Breast epithelium (tissue), 3 donors: ENCODE results near the gene ADAM22.

ENCODE experiments used
- POLR2AphosphoS5 ChIP-seq, 3 donors: sonication (generic); formaldehyde crosslinking; IDR thresholded peaks; one replicate each; pipeline ENCODE4 v1.6.1; 2017; ENCODE audit warnings: antibody characterized with exemption in 3 of 3
- TF ChIP-seq, protein P1 (sequence below), 3 donors: fragments of 450-650 bp; IDR thresholded peaks; one replicate each; pipeline ENCODE4 v1.5.1; 2016 to 2017; ENCODE audit warnings: antibody characterized with exemption in 3 of 3, mild to moderate bottlenecking in 3 of 3, moderate library complexity in 3 of 3

DNA sequence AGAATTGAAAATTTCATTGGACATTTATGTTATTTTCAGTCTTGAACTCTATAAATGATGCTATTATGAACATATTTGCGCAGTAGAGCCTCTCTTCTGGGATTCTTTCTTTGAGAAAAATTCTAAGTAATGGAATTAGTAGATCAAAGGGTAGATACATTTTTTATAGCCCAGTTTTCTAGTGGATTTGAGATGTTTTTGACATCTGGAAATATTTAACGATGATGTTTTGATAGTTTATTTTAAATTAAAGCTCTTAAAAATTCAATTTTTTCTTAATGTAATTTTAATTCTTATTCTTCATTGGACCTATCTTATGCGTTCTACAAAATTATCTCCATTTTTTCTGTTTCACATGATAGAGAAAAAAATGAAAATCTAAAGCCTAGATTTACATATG is 103.0 kb downstream of the ADAM22 start:
- TF ChIP-seq, protein P1, sequence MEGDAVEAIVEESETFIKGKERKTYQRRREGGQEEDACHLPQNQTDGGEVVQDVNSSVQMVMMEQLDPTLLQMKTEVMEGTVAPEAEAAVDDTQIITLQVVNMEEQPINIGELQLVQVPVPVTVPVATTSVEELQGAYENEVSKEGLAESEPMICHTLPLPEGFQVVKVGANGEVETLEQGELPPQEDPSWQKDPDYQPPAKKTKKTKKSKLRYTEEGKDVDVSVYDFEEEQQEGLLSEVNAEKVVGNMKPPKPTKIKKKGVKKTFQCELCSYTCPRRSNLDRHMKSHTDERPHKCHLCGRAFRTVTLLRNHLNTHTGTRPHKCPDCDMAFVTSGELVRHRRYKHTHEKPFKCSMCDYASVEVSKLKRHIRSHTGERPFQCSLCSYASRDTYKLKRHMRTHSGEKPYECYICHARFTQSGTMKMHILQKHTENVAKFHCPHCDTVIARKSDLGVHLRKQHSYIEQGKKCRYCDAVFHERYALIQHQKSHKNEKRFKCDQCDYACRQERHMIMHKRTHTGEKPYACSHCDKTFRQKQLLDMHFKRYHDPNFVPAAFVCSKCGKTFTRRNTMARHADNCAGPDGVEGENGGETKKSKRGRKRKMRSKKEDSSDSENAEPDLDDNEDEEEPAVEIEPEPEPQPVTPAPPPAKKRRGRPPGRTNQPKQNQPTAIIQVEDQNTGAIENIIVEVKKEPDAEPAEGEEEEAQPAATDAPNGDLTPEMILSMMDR (IDR thresholded peaks at IDR 0.05) = no peak
- no peak for TF ChIP-seq POLR2AphosphoS5 (IDR thresholded peaks at IDR 0.05)
